ENCODE results near the gene KIF13A. TPM values are rescaled to one million over a fixed set of nuclear protein-coding genes. Genes with fewer than 3 reads are reported as not detected.

KIF13A gene
- total and polyA plus RNA-seq, 4 donors = 14.2 to 97.4 (median 31.7) TPM

DNA sequence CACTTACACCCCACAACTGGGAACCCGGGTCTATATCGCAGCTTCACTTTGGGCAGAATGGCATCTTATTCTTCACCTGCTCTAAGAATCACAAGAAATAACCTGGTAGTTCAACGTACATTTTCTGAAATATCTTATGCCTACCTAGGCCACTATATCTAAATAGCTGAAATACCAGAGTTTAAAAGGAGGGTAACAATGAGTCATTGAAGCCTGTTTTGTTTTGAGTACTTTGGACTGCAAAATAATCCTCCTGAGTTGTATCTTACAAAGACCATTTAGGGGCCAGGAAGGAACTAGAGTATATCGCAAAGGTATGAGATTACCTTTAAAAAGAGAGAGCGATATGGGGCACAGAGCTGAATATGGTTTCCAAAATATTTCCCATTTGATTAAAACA lies 184.0 kb downstream of the KIF13A start:
- no peak overlapping the region for H3K27ac ChIP-seq (ENCODE audit: low read depth in 1 of 2, low read length in 1 of 2)
- peaks cover 14 to 34% (median 24%) of the 10 kb centered on the region in 4 donors for H3K36me3 ChIP-seq (ENCODE audit: control insufficient read depth in 4 of 4, insufficient read depth in 4 of 4, low read length in 4 of 4)
- peaks cover 0 to 3% (median 0%) of the 10 kb centered on the region in 4 donors for H3K9me3 ChIP-seq (ENCODE audit: control insufficient read depth in 4 of 4, insufficient read depth in 3 of 4, low read length in 3 of 4)
- no peaks in the 10 kb centered on the region for H3K4me1 ChIP-seq (ENCODE audit: control insufficient read depth in 5 of 5, insufficient read depth in 5 of 5, low read length in 5 of 5)
- no peak overlapping the region for H3K4me3 ChIP-seq
- DNase-seq (no peak), ATAC-seq (ENCODE audit: insufficient read depth, low FRiP score) (no peak)
- TF ChIP-seq, protein P1, sequence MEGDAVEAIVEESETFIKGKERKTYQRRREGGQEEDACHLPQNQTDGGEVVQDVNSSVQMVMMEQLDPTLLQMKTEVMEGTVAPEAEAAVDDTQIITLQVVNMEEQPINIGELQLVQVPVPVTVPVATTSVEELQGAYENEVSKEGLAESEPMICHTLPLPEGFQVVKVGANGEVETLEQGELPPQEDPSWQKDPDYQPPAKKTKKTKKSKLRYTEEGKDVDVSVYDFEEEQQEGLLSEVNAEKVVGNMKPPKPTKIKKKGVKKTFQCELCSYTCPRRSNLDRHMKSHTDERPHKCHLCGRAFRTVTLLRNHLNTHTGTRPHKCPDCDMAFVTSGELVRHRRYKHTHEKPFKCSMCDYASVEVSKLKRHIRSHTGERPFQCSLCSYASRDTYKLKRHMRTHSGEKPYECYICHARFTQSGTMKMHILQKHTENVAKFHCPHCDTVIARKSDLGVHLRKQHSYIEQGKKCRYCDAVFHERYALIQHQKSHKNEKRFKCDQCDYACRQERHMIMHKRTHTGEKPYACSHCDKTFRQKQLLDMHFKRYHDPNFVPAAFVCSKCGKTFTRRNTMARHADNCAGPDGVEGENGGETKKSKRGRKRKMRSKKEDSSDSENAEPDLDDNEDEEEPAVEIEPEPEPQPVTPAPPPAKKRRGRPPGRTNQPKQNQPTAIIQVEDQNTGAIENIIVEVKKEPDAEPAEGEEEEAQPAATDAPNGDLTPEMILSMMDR (IDR thresholded peaks at IDR 0.05; ENCODE audit: control extremely low read depth, extremely low read depth) = no peak
- no peak overlapping the region for H3K9ac ChIP-seq (ENCODE audit: insufficient read depth in 1 of 2, low read length in 2 of 2)
- H3K27me3 ChIP-seq (ENCODE audit: control insufficient read depth in 3 of 3, insufficient read depth in 3 of 3, low read length in 2 of 3) = no peaks in the 10 kb centered on the region
- 95 to 98% methylated on average over 5 of the region's 5 CpGs for WGBS, 2 donors

DNA sequence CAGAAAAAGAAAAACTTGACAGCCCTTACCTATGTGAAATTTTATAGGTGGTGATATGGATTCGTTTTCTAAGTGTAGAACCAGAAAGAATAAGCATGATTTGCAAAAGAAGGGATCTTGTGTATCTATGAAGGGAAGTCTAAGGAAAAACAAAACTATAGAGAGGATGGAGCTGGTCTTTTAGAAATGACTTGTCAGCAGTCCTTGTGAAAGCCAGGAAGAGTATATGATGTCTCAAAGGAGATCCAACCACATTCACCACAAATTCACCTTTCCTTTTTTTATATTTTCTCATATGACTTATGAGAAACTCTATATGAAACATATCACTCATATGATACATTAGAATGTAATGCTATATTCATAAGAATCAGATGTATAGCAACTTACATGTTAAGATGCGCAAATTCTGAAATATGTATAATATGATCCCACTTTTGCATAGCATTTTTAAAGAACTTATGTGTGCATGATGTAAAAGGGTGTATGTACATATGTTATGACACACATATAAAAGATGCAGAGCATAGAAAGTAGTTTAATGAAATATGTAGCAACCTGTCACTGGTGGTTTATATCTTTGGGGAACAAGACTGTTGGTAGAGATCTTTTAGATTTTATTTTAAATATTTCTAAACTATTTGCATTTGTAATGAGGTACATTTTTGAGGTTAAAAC lies 188.8 kb downstream of the KIF13A start:
- ATAC-seq (ENCODE audit: insufficient read depth, low FRiP score) (no peak), DNase-seq (no peak)
- peaks cover 17 to 50% (median 33%) of the 10 kb centered on the region in 4 donors for H3K36me3 ChIP-seq (ENCODE audit: control insufficient read depth in 4 of 4, insufficient read depth in 4 of 4, low read length in 4 of 4)
- TF ChIP-seq, protein P1 (IDR thresholded peaks at IDR 0.05; ENCODE audit: control extremely low read depth, extremely low read depth) = no peak
- H3K27me3 ChIP-seq (ENCODE audit: control insufficient read depth in 3 of 3, insufficient read depth in 3 of 3, low read length in 2 of 3) = no peaks in the 10 kb centered on the region
- H3K9me3 ChIP-seq (ENCODE audit: control insufficient read depth in 4 of 4, insufficient read depth in 3 of 4, low read length in 3 of 4) = peaks cover 0 to 3% (median 0%) of the 10 kb centered on the region in 4 donors
- no peak overlapping the region for H3K9ac ChIP-seq (ENCODE audit: insufficient read depth in 1 of 2, low read length in 2 of 2)
- no peak overlapping the region for H3K27ac ChIP-seq (ENCODE audit: low read depth in 1 of 2, low read length in 1 of 2)
- WGBS, 2 donors = 91 to 96% methylated on average over 2 of the region's 2 CpGs
- H3K4me1 ChIP-seq (ENCODE audit: control insufficient read depth in 5 of 5, insufficient read depth in 5 of 5, low read length in 5 of 5) = no peaks in the 10 kb centered on the region
- H3K4me3 ChIP-seq = no peak overlapping the region

DNA sequence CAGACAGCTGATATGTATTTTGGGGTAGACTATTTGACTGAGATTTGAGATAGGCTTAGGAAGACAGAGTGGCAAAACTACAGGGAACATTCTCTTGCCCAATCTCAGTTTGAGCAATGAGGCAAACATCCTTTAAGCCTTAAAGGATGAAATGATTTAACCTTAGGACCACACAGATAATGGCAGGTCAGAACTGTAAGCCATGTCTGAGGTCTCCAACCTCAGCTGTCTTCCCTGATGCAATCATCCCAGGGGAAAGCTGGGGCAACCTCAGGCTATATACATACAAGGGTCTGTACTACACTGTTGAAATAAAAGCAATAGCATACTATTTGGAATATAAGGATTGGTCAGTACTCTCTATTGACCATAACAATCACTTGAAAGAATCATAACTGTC lies 196.9 kb downstream of the KIF13A start:
- DNase-seq = no peak
- Histone ChIP-seq H3K27ac (ENCODE audit: low read depth in 1 of 2, low read length in 1 of 2) (no peak overlapping the region), H3K36me3 (ENCODE audit: control insufficient read depth in 4 of 4, insufficient read depth in 4 of 4, low read length in 4 of 4) (peaks cover 19 to 39% (median 34%) of the 10 kb centered on the region in 4 donors), H3K27me3 (ENCODE audit: control insufficient read depth in 3 of 3, insufficient read depth in 3 of 3, low read length in 2 of 3) (no peaks in the 10 kb centered on the region), H3K9ac (ENCODE audit: insufficient read depth in 1 of 2, low read length in 2 of 2) (no peak overlapping the region), H3K4me1 (ENCODE audit: control insufficient read depth in 5 of 5, insufficient read depth in 5 of 5, low read length in 5 of 5) (no peaks in the 10 kb centered on the region), H3K4me3 (no peak overlapping the region), H3K9me3 (ENCODE audit: control insufficient read depth in 4 of 4, insufficient read depth in 3 of 4, low read length in 3 of 4) (no peaks in the 10 kb centered on the region)
- TF ChIP-seq, protein P1 (IDR thresholded peaks at IDR 0.05; ENCODE audit: control extremely low read depth, extremely low read depth) = no peak
- ATAC-seq (ENCODE audit: insufficient read depth, low FRiP score) = no peak
